Measurements from ENCODE around the gene CDH9. TPM values are rescaled to one million over a fixed set of nuclear protein-coding genes. Genes with fewer than 3 reads are reported as not detected.
"Not testable (repeated sequence)": the region's sequence is repeated elsewhere in the genome, so short reads cannot be mapped to it uniquely, and the experiment has no call there.

CDH9 gene
- polyA plus RNA-seq, 1 donor: 21.8 TPM

- DNase-seq: no peak
These were observed 89.5 kb downstream of the CDH9 start for GRCh38 chr5:26948921-26949320.

GRCh38 chr5:26945901-26946300, 92.5 kb downstream of the CDH9 start:
- no peak for DNase-seq

- no peak for DNase-seq
These were observed 95.9 kb downstream of the CDH9 start for GRCh38 chr5:26942481-26942880.

- no peak for DNase-seq
These were observed 97.4 kb downstream of the CDH9 start for GRCh38 chr5:26940994-26941393.

GRCh38 chr5:26932238-26932637, 106.1 kb downstream of the CDH9 start:
- no peak for DNase-seq

GRCh38 chr5:26921439-26921838, 116.9 kb downstream of the CDH9 start:
- no peak for DNase-seq

GRCh38 chr5:26903469-26903868, 134.9 kb downstream of the CDH9 start:
- DNase-seq: no peak

- DNase-seq: no peak
These were observed 143.6 kb downstream of the CDH9 start for GRCh38 chr5:26894719-26895263.

GRCh38 chr5:26893078-26893477, 145.3 kb downstream of the CDH9 start:
- DNase-seq: no peak

GRCh38 chr5:26889815-26890214, 148.6 kb downstream of the CDH9 start:
- no peak for DNase-seq

GRCh38 chr5:26884481-26884880, 153.9 kb downstream of the CDH9 start:
- DNase-seq: no peak

GRCh38 chr5:26883375-26883774, 155.0 kb downstream of the CDH9 start:
- no peak for DNase-seq

- no peak for DNase-seq
These were observed 156.5 kb downstream of the CDH9 start for GRCh38 chr5:26881901-26882300.

GRCh38 chr5:26877154-26877553, 161.2 kb downstream of the CDH9 start:
- DNase-seq: no peak

- DNase-seq: no peak
These were observed 166.0 kb downstream of the CDH9 start for GRCh38 chr5:26872337-26872736.

- DNase-seq: no peak
These were observed 168.6 kb downstream of the CDH9 start for GRCh38 chr5:26869781-26870180.

- no peak for DNase-seq
These were observed 169.9 kb downstream of the CDH9 start for GRCh38 chr5:26868504-26868903.

GRCh38 chr5:26864061-26864460, 174.3 kb downstream of the CDH9 start:
- no peak for DNase-seq

- no peak for DNase-seq
These were observed 182.1 kb downstream of the CDH9 start for GRCh38 chr5:26856238-26856637.

GRCh38 chr5:26852450-26852849, 185.9 kb downstream of the CDH9 start:
- DNase-seq: not testable (repeated sequence)

- no peak for DNase-seq
These were observed 191.2 kb downstream of the CDH9 start for GRCh38 chr5:26847041-26847736.

GRCh38 chr5:26843677-26844076, 194.7 kb downstream of the CDH9 start:
- DNase-seq: no peak

- DNase-seq: no peak
These were observed 204.8 kb downstream of the CDH9 start for GRCh38 chr5:26833596-26833995.

Data from left kidney (tissue), 2 donors.